Thyroid gland (tissue), 4 donors: Measurements from ENCODE around the gene ARHGEF33.

ENCODE experiments used
- POLR2A ChIP-seq, 2 donors: fragments of 450-650 bp; IDR thresholded peaks; one replicate each; pipeline ENCODE4 v1.6.1; 2017; ENCODE audit warnings: antibody characterized with exemption in 2 of 2, mild to moderate bottlenecking in 2 of 2, moderate library complexity in 1 of 2
- TF ChIP-seq, protein P1 (sequence below), 6 experiments: fragments of 200-600 bp in 3 of 6; fragments of 450-650 bp in 3 of 6; sonication (generic) in 3 of 6; IDR thresholded peaks; one replicate each; pipeline ENCODE4 v1.5.1; 2016 to 2019; ENCODE audit warnings: antibody characterized with exemption in 6 of 6, mild to moderate bottlenecking in 2 of 6, inconsistent platforms in 1 of 6, moderate library complexity in 1 of 6

DNA sequence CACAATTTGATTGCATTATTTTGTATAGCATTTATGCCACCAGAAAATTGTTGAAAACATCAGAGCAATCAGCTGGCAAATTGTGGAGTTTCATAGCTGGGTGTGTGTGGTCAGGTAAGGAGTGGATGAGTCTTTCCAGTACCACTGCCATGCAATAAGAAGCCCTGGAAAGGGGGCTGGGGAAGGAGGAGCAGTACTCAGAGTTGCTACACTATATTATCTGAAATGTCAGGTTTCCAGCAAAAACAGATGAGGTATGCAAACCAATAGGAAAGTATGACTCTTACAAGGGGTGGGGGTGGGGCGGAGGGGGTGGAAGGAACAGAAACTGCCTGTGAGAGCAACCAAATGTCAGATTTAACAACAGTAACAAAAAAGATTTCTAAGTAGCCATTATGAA lies 119.0 kb downstream of the ARHGEF33 start:
- TF ChIP-seq, protein P1, sequence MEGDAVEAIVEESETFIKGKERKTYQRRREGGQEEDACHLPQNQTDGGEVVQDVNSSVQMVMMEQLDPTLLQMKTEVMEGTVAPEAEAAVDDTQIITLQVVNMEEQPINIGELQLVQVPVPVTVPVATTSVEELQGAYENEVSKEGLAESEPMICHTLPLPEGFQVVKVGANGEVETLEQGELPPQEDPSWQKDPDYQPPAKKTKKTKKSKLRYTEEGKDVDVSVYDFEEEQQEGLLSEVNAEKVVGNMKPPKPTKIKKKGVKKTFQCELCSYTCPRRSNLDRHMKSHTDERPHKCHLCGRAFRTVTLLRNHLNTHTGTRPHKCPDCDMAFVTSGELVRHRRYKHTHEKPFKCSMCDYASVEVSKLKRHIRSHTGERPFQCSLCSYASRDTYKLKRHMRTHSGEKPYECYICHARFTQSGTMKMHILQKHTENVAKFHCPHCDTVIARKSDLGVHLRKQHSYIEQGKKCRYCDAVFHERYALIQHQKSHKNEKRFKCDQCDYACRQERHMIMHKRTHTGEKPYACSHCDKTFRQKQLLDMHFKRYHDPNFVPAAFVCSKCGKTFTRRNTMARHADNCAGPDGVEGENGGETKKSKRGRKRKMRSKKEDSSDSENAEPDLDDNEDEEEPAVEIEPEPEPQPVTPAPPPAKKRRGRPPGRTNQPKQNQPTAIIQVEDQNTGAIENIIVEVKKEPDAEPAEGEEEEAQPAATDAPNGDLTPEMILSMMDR (IDR thresholded peaks at IDR 0.05): no peak
- no peak for TF ChIP-seq POLR2A (IDR thresholded peaks at IDR 0.05)
